SK-N-MC (cell line): ENCODE measurements around the gene EFTUD2.

ENCODE experiments used
- EZH2 ChIP-seq: fragments of 200-600 bp; sonication (generic); IDR thresholded peaks from one replicate; pipeline ENCODE4 v1.6.1; 2017; ENCODE audit warnings: antibody characterized with exemption
- FOXP2 ChIP-seq: optimal IDR thresholded peaks from 2 replicates; pipeline ENCODE3; 2011; ENCODE audit warnings: mild to moderate bottlenecking, moderate library complexity; ENCODE audit not compliant: insufficient read depth; ENCODE audit errors: extremely low read length, control extremely low read depth
- POLR2AphosphoS5 ChIP-seq: IDR thresholded peaks from 2 replicates; pipeline ENCODE4 v1.6.1; 2012; ENCODE audit warnings: mild to moderate bottlenecking, low read depth, low read length, borderline replicate concordance

DNA sequence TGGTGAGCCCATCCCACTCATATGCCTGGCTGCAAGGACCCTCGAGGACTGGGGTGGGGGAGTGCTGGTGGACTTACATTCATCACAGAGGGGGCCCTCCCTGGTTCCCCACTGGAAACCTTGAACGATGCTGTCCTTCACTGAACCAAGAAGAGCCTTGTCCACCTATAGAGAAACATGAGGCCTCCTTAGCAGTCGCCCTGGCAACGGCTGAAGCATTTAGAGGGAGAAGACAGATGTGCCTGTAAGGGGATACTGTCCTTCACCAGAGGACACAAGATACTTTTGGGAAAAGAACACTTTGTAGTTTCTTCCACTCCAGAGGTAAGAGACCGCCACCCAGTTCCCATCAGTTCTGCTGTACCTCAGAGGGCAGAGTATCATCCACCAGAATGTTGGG lies 45.1 kb downstream of the EFTUD2 start:
- TF ChIP-seq POLR2AphosphoS5 (no peak), FOXP2 (no peak), EZH2 (no peak)
